Astrocyte of the cerebellum (primary cell): ENCODE results near the gene PHETA1.
A peak's percentile ranks its signal among the peaks of the same experiment; 100 is the strongest.

ENCODE experiments used
- DNase-seq: peaks from one replicate; pipeline ENCODE4 v3.0.0-alpha.2; 2011; ENCODE audit warnings: low read depth
- H3K4me3 ChIP-seq: 2 replicates; pipeline ENCODE4 v1.5.1; 2011; ENCODE audit warnings: mild to moderate bottlenecking, low read depth, low read length, moderate library complexity
- CTCF ChIP-seq: IDR thresholded peaks from 2 replicates; pipeline ENCODE4 v1.5.1; 2012; ENCODE audit warnings: low read length, low read depth, moderate library complexity, mild to moderate bottlenecking; ENCODE audit errors: missing control alignments
- in situ Hi-C: cut with HindIII; loops from 2 replicates; pipeline ENCODE4 v1.10.0; 2017; ENCODE audit warnings: low sequenced_read_pairs

PHETA1 gene

GRCh38 chr12:111367661-111368221, 1.2 kb downstream of the PHETA1 start:
- peak overlapping the region; percentile 80 for H3K4me3 ChIP-seq
- in situ Hi-C loops, result no loop called here
- DNase-seq, result no peak
- TF ChIP-seq CTCF, result no peak

- no peak for DNase-seq
- no peak overlapping the region for H3K4me3 ChIP-seq
- in situ Hi-C loops, result no loop called here
- TF ChIP-seq CTCF, result no peak
These were observed 2.3 kb downstream of the PHETA1 start for GRCh38 chr12:111366583-111366982.

GRCh38 chr12:111366075-111366474, 2.8 kb downstream of the PHETA1 start:
- no peak for DNase-seq
- in situ Hi-C loops, result no loop called here
- no peak for TF ChIP-seq CTCF
- H3K4me3 ChIP-seq, result no peak overlapping the region

GRCh38 chr12:111363578-111363977, 5.3 kb downstream of the PHETA1 start:
- no peak for DNase-seq
- in situ Hi-C loops, result no loop called here
- H3K4me3 ChIP-seq, result no peak overlapping the region
- no peak for TF ChIP-seq CTCF

GRCh38 chr12:111362687-111363475, 6.0 kb downstream of the PHETA1 start:
- no peak for DNase-seq
- TF ChIP-seq CTCF, result no peak
- in situ Hi-C loops, result no loop called here
- H3K4me3 ChIP-seq, result no peak overlapping the region

- in situ Hi-C loops, result no loop called here
- DNase-seq, result no peak
- H3K4me3 ChIP-seq, result no peak overlapping the region
- no peak for TF ChIP-seq CTCF
These were observed 6.9 kb downstream of the PHETA1 start for GRCh38 chr12:111361717-111362576.
